Adrenal gland (tissue), 5 donors: Measurements from ENCODE around the gene NOD2.

ENCODE experiments used
- CTCF ChIP-seq, 6 experiments: fragments of 450-650 bp in 4 of 6; fragments of 200-600 bp in 2 of 6; sonication (generic) in 1 of 6; IDR thresholded peaks; 1 replicate in 5 of 6; 2 replicates in 1 of 6; pipeline versions ENCODE4 v1.5.1 to v1.8.0; 2016 to 2021; ENCODE audit warnings: antibody characterized with exemption in 6 of 6, mild to moderate bottlenecking in 2 of 6, moderate library complexity in 1 of 6
- POLR2A ChIP-seq, 2 donors: fragments of 450-650 bp; IDR thresholded peaks; one replicate each; pipeline ENCODE4 v1.6.1; 2017; ENCODE audit warnings: antibody characterized with exemption in 2 of 2, mild to moderate bottlenecking in 2 of 2, moderate library complexity in 1 of 2
- donor health status: DM: no; HTN: no; CAD: no.

- TF ChIP-seq POLR2A (IDR thresholded peaks at IDR 0.05) (no peak), CTCF (IDR thresholded peaks at IDR 0.05) (peak; percentile 20 to 61 (median 50))
Observed at GRCh38 chr16:50644729-50645128, 48.7 kb upstream of the NOD2 start.
